ENCODE measurements around the gene PEX6.

The PEX6 gene

DNA sequence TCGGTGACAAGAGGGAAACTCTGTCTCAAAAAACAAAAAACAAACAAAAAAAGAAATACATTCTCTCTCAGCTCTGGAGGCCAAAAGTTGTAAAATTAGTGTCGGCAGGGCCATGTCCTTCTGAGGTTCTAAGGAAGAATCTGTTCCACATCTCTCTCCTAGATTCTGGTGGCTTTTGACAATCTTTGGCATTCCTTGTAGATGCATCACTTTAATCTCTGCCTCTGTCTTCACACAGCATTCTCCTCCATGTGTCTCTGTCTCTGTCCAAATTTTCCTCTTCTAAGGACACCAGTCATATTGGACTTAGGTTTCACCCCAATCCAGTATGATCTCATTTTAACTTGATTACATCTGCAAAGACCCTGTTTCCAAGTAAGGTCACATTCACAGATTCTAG is 14.5 kb upstream of the PEX6 start:
- no peak for DNase-seq (ENCODE audit: low read depth)

DNA sequence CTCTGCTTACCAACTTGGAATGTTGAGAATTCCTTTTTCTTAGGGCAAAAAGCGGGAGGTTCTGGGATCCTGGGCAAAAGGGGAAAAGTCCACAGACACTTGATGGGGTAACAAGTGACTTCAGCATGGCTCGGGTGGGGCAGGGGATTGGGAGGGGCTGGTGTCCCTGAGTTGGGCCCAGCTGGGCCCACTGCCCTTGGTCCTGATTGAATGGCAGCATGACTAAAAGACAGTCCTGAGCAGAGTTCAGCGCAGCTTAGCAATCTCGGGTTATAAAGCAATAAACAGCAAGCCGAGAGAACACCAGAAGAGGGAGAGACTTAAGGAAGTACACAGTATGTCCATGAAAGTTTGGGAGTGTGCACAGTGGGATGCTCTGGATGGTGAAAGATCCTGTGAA is 10.9 kb upstream of the PEX6 start:
- no peak for DNase-seq (ENCODE audit: low read depth)

- DNase-seq (ENCODE audit: low read depth), result no peak
These were observed 9.6 kb upstream of the PEX6 start for GRCh38 chr6:42988486-42989020.

DNA sequence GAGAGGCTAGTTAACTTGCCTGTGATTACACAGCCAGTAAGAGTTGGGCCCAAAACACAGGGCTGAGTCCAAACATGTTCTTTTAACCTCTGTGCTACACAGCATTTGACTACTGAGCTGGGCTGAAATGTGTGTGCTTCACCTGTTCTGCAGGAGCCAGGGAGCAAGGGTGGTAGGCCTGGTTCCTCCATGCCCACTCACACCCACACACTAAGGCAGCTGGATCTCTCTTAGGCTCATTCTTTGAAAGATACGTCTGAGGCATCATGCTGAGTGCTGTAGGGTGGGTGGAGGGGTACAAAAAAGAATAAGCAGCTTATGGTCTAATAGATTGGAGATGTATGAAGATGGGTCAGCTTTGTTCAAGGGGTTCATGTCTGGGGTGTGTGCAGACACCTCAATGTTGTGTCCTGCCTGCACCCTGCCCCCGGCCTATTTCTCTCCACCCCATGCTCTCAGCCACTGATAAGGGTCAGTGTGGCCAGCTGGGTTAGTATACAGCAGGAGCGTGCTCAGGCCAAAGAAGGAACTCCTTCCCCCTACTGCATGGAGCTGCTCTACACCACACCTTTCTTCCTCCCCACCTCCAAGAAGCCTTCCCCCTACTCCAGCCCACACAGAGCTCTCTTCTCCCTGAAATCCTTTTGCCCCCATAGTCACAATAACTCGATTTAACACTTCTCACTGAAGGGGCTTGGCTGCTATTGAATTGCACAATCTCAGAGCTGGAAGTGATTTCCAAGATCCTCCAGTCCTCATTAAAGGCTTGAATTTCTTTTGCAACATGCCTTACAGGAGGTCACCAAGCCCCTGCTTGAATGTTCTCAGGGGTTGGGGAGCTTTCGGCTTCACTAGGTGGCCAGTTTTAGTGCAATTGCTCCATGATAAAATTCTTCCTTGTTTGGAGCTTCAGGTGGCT is 8.8 kb upstream of the PEX6 start:
- DNase-seq (ENCODE audit: low read depth), result no peak

GRCh38 chr6:42984924-42985475 is 6.0 kb upstream of the PEX6 start:
- no peak for DNase-seq (ENCODE audit: low read depth)

- peak; percentile 93 for DNase-seq (ENCODE audit: low read depth)
These were observed 5.3 kb upstream of the PEX6 start, which contains the start of gene PPP2R5D for GRCh38 chr6:42984001-42984923. TSS of gene PPP2R5D (plus strand) at chr6:42984570. CDS start at chr6:42984678, 108 bp downstream.

DNA sequence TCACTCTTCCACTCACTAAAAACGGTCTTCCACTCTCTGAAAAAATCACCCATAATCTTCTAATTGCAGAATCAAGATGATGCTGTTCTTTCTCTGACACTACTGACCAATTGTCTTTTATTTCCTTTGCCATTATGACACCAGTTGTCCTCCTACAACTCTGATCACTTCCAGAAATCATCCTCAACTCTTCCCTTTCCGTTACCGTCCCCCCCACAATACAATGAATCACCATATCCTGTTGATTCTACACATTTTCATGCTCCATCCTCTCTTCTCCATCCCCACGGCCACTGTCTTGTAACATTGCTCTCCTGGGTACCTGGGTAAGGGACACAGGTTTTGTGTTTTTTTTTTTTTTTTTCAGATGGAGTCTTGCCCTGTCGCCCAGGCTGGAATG is 2.9 kb upstream of the PEX6 start:
- no peak for DNase-seq (ENCODE audit: low read depth)

DNA sequence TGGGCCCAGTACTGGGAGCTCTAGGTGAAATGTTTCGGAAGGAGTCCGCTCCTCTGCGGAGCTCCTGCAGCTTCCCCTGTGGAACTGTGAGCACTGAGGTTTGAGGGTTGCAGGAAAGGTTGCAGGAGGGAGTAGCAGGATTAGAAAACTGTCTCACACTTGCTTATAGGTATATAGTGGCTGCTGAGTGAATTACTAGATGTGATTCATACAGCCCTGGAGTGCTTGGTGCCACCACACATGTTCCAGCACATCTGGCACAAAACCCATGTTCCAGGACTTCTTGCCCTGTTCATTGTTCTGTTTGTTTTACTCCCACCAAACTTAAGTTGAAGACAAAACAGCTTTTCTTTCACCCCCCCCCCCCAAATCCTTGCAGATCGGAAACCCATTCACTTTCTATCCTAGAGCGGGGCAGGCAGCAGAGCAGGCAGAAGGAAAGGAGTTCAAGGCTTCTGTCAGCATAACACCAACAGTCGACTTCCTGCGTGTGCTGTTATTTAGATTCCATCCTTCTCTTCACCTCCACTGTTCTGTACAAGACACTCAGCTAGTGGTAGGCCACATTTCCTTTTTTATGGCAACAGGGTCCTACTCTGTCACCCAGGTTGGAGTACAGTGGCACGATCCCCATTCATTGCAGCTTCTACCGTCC is 669 bp upstream of the PEX6 start:
- DNase-seq (ENCODE audit: low read depth), result no peak

GRCh38 chr6:42978487-42978838 is 518 bp downstream of the PEX6 start:
- no peak for DNase-seq (ENCODE audit: low read depth)

- no peak for DNase-seq (ENCODE audit: low read depth)
These were observed 4.0 kb downstream of the PEX6 start for GRCh38 chr6:42974919-42975505.

GRCh38 chr6:42973926-42974325 is 5.1 kb downstream of the PEX6 start:
- DNase-seq (ENCODE audit: low read depth), result no peak

- no peak for DNase-seq (ENCODE audit: low read depth)
These were observed 7.1 kb downstream of the PEX6 start for GRCh38 chr6:42971746-42972327.

- DNase-seq (ENCODE audit: low read depth), result no peak
These were observed 7.9 kb downstream of the PEX6 start for GRCh38 chr6:42970871-42971612.

GRCh38 chr6:42969934-42970333 is 9.0 kb downstream of the PEX6 start:
- DNase-seq (ENCODE audit: low read depth), result no peak

DNA sequence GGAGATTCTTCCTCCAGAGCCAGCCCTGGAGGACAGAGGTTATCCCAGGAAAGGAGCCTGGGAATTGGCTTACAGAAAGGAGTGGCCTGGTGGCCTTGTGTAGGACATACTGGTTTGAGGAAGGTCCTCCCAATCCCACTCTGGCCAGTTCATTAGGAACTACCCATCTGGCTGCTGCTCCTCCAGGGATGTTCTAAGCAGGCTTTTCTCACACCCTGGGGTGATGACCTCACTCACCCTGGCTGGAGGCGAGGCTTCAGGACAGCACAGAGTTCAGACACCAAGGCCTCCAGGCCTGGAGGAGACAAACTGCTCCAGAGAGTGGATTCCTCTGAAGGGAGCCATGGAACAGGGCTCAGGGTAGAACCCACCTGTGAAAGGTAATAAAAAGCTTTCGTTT is 9.6 kb downstream of the PEX6 start:
- no peak for DNase-seq (ENCODE audit: low read depth)

DNA sequence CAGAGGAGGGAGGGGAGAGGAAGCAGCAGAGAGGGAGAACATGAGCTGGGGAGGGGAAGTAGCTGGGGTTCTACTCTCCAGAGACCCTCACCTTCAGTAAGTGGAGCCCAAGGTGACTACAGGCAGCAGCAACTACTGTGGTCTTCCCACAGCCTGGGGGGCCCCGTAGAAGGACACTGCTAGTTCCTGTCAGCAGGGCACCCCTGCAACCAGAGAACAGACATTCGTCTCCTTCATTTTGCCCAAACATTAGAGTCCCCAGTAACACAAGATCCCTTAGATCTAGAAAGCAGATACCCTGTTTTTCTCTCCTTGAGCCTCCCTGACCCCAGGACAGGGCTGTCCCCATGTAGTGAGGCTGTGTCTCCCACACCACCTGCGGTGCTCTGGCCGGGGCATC is 10.2 kb downstream of the PEX6 start:
- DNase-seq (ENCODE audit: low read depth), result no peak

DNA sequence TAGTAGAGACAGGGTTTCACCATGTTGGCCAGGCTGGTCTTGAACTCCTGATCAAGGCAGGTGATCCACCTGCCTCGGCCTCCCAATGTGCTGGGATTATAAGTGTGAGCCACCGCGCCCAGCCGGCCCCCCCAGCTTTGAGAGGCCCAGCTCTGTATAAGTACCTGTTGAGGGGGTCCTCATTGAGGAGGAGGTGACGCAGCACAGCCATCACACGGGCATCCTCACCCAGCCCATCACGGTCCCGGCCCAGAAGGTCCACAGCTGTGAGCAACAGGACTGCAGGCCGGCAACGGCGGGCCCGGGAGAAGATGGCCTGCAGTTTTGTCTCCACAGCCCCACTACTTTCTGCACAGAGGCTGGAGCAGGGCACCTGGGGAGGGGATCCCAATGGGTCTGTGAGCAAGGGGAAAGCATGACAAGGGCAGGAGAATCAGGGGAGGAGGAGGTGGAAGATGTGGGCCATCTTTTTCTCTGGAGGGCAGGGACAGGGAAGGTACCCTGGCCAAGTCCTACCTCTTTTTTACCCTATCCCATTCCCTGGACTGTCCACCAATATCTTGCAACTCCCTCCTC is 10.8 kb downstream of the PEX6 start:
- no peak for DNase-seq (ENCODE audit: low read depth)

- no peak for DNase-seq (ENCODE audit: low read depth)
These were observed 11.8 kb downstream of the PEX6 start for GRCh38 chr6:42967228-42967627.

- DNase-seq (ENCODE audit: low read depth), result no peak
These were observed 12.4 kb downstream of the PEX6 start for GRCh38 chr6:42966571-42966970.

Measured in activated T-helper 1 cell treated with Interleukin-2 at 50 U/mL for 16 hours (primary cell).